Hematopoietic multipotent progenitor cell treated with erythropoietin and hydrocortisone succinate and interleukin-3 and kit ligand, for 4 days (in vitro differentiated cells): ENCODE data around the gene ENTHD1.
"Not testable (repeated sequence)": the region's sequence is repeated elsewhere in the genome, so short reads cannot be mapped to it uniquely, and the experiment has no call there.

Source experiments
- DNase-seq: peaks from one replicate; pipeline ENCODE4 v3.0.0-alpha.2; 2015

ENTHD1 gene

GRCh38 chr22:39776295-39777009 is 117.1 kb downstream of the ENTHD1 start:
- DNase-seq, result peak; percentile 22

- peak; percentile 48 for DNase-seq
These were observed 119.5 kb downstream of the ENTHD1 start for GRCh38 chr22:39773976-39774539.

GRCh38 chr22:39773503-39773902 is 120.1 kb downstream of the ENTHD1 start:
- no peak for DNase-seq

- no peak for DNase-seq
These were observed 122.1 kb downstream of the ENTHD1 start for GRCh38 chr22:39771486-39771885.

- DNase-seq, result peak; percentile 40
These were observed 127.9 kb downstream of the ENTHD1 start for GRCh38 chr22:39765661-39766060.

- peak; percentile 65 for DNase-seq
These were observed 128.5 kb downstream of the ENTHD1 start for GRCh38 chr22:39765046-39765445.

- no peak for DNase-seq
These were observed 130.3 kb downstream of the ENTHD1 start for GRCh38 chr22:39763276-39763675.

- no peak for DNase-seq
These were observed 142.8 kb downstream of the ENTHD1 start for GRCh38 chr22:39750759-39751158.

GRCh38 chr22:39748877-39749276 is 144.7 kb downstream of the ENTHD1 start:
- no peak for DNase-seq

GRCh38 chr22:39746600-39747262 is 146.8 kb downstream of the ENTHD1 start:
- peak; percentile 33 for DNase-seq

- DNase-seq, result peak; percentile 46
These were observed 147.8 kb downstream of the ENTHD1 start for GRCh38 chr22:39745789-39746188.

- no peak for DNase-seq
These were observed 149.2 kb downstream of the ENTHD1 start for GRCh38 chr22:39744353-39744752.

- DNase-seq, result no peak
These were observed 149.6 kb downstream of the ENTHD1 start for GRCh38 chr22:39743935-39744334.

- no peak for DNase-seq
These were observed 154.1 kb downstream of the ENTHD1 start for GRCh38 chr22:39739338-39740027.

- DNase-seq, result no peak
These were observed 154.8 kb downstream of the ENTHD1 start for GRCh38 chr22:39738746-39739145.

- no peak for DNase-seq
These were observed 157.8 kb downstream of the ENTHD1 start for GRCh38 chr22:39735776-39736175.

- DNase-seq, result no peak
These were observed 158.7 kb downstream of the ENTHD1 start for GRCh38 chr22:39734866-39735265.

- DNase-seq, result not testable (repeated sequence)
These were observed 159.5 kb downstream of the ENTHD1 start for GRCh38 chr22:39734046-39734445.

- DNase-seq, result no peak
These were observed 160.4 kb downstream of the ENTHD1 start for GRCh38 chr22:39733191-39733590.

GRCh38 chr22:39732625-39733024 is 160.9 kb downstream of the ENTHD1 start:
- DNase-seq, result no peak

GRCh38 chr22:39731881-39732555 is 161.5 kb downstream of the ENTHD1 start:
- DNase-seq, result no peak

GRCh38 chr22:39731481-39731880 is 162.1 kb downstream of the ENTHD1 start:
- no peak for DNase-seq
